Psoas muscle (tissue), 8 donors: ENCODE data around the gene ZNF444. TPM values are rescaled to one million over a fixed set of nuclear protein-coding genes. Genes with fewer than 3 reads are reported as not detected.

Experiments used
- ATAC-seq, 4 donors: fragments of 200-7000 bp; cut with Tn5 transposase; one replicate each; pipeline ENCODE4 v1.9.1; 2020; ENCODE audit warnings: moderate library complexity in 3 of 4, mild to moderate bottlenecking in 2 of 4
- DNase-seq, 2 donors: peaks; one replicate each; pipeline ENCODE4 v3.0.0-alpha.2; 2020
- H3K27ac ChIP-seq: fragments of 200-600 bp; one replicate; pipeline ENCODE4 v1.8.0; 2022
- H3K27me3 ChIP-seq, 3 donors: fragments of 200-600 bp in 1 of 3; one replicate each; pipeline versions ENCODE4 v1.6.1 to v1.8.0; 2013 to 2022; ENCODE audit warnings: low read length in 2 of 3, mild to moderate bottlenecking in 2 of 3, moderate library complexity in 1 of 3; ENCODE audit not compliant: insufficient read depth in 3 of 3
- H3K36me3 ChIP-seq, 2 donors: fragments of 200-600 bp in 1 of 2; one replicate each; pipeline versions ENCODE4 v1.6.1 to v1.8.0; 2013 to 2022; ENCODE audit warnings: low read depth in 1 of 2, mild to moderate bottlenecking in 1 of 2, moderate library complexity in 1 of 2; ENCODE audit not compliant: insufficient read depth in 1 of 2
- H3K4me1 ChIP-seq: fragments of 200-600 bp; one replicate; pipeline ENCODE4 v1.8.0; 2022
- H3K4me3 ChIP-seq: fragments of 200-600 bp; one replicate; pipeline ENCODE4 v1.8.0; 2022; ENCODE audit warnings: mild to moderate bottlenecking
- H3K9me3 ChIP-seq: fragments of 200-600 bp; one replicate; pipeline ENCODE4 v1.8.0; 2022
- WGBS, 3 donors: extraction: QIAGEN DNeasy Blood & Tissue Kit; methylation state at CpG; one replicate each; pipeline versions ENCODE4 v1.1.6 to v1.1.7; 2013; 5-methylcytosine and 5-hydroxymethylcytosine counted together
- intact Hi-C, 2 donors: fragments of 100-400 bp; cut with DNase I; formaldehyde crosslinking; loops; one replicate each; pipeline versions ENCODE4 v1.11.0 to v1.14.2; 2022
- long read RNA-seq, 2 donors: library from polyadenylated mRNA; unstranded; transcript quantifications; one replicate each; pipeline ENCODE4 v2.0.0, GENCODE V29; 2021
- polyA plus RNA-seq, 3 donors: library from polyadenylated mRNA; stranded (reverse); fragments of 200-250 nt; gene quantifications; one replicate each; pipeline ENCODE4 v1.2.3, GENCODE V29; 2013
- total RNA-seq, 4 donors: library from RNA; stranded (reverse); fragmentation: NEBNext Ultra II Directional in 2 of 4; extraction: Animal tissue kit (Norgen Biotek cat#: 25700) in 2 of 4; gene quantifications; one replicate each; pipeline versions ENCODE4 v1.2.1 to v1.2.4, GENCODE V29; 2021 to 2023
- TF ChIP-seq, protein P1 (sequence below): fragments of 200-600 bp; IDR thresholded peaks from one replicate; pipeline ENCODE4 v1.8.0; 2022; ENCODE audit warnings: antibody characterized with exemption
- donor health status: healthy with polysubstance abuse.
- donor health status: DM: no; HTN: no; CAD: no; lungs with moderate emphysema.
- donor health status: Bipolar disorder and iron deficiency.
- donor health status: healthy.
- donor health status: DM: yes; HTN: yes; CAD: no.
- donor health status: DM: no; HTN: no; CAD: no.
- donor health status: DM: no; HTN: no; CAD: no.
- donor health status: DM: yes; HTN: yes; CAD: no.

The ZNF444 gene
- total RNA-seq (10 to 100 TPM; 12.0 to 20.6 (median 16.6) TPM), polyA plus RNA-seq (10 to 100 TPM; 14.1 to 22.4 (median 14.7) TPM)
- long read RNA-seq, donor 1, full-length matches to known transcripts = 2 of 3 reads
- long read RNA-seq, donor 1, partial matches to known transcripts = 0 of 3 reads
- long read RNA-seq, donor 1, other reads (novel, unspliced or antisense) = 1 of 3 reads
- long read RNA-seq, donor 2, full-length matches to known transcripts = 9 of 14 reads
- long read RNA-seq, donor 2, partial matches to known transcripts = 2 of 14 reads
- long read RNA-seq, donor 2, other reads (novel, unspliced or antisense) = 3 of 14 reads

DNA sequence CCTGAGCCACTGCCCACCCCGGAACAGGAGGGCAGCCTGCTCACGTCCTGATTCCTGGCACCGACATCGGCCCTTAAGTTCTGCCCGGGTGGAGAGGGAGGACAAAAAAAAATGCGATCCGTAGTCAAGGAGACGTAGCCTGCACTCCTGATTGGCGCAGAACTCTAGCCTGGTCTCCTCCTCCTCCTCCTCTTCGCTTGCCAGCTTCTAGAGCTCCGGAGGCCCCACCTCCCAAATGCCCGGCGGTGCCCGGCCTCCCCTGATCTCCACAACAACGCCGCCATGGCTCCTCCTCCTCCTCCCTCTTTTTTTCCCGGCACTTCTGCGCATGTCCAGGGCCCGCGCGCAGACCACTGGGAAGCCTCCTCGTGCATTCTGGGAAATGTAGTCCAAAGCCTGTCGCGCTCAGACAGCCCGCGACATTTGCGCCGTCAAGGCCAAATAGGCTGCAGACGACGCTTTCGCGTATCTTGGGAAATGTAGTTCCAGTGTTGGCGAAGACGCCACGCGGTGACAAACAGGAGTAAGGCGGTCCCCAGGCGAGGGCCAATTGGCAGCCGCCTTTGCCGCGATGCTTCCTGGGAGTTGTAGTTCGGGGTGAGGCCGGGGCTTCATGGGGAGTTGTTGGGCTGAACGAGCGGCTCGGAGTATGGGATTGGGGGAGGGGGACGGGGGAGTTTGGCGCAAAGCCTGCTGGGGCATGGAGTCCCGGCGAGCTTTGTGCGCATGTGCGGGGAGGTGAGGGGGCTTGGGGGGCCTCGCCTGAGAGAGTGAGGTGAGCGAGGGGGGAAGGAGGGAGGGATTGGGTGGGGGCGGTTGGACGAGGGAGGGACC lies at the start of gene ZNF444:
TSS of gene ZNF444 (plus strand) at position 705 of the 834 bp plus-strand sequence. CDS start 5,625 bp downstream, outside the sequence.
- no peaks in the 10 kb centered on the region for H3K27me3 ChIP-seq
- peak within 1 kb of the TSS; percentile 86 for H3K27ac ChIP-seq
- intact Hi-C loops = loop anchor here in 1 of 2 donors (2.0 kb wide), 1 partner anchor 20 kb away; the partner anchor contains the start of gene ZNF787
- TF ChIP-seq, protein P1, sequence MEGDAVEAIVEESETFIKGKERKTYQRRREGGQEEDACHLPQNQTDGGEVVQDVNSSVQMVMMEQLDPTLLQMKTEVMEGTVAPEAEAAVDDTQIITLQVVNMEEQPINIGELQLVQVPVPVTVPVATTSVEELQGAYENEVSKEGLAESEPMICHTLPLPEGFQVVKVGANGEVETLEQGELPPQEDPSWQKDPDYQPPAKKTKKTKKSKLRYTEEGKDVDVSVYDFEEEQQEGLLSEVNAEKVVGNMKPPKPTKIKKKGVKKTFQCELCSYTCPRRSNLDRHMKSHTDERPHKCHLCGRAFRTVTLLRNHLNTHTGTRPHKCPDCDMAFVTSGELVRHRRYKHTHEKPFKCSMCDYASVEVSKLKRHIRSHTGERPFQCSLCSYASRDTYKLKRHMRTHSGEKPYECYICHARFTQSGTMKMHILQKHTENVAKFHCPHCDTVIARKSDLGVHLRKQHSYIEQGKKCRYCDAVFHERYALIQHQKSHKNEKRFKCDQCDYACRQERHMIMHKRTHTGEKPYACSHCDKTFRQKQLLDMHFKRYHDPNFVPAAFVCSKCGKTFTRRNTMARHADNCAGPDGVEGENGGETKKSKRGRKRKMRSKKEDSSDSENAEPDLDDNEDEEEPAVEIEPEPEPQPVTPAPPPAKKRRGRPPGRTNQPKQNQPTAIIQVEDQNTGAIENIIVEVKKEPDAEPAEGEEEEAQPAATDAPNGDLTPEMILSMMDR = no peak
- peak within 1 kb of the TSS; percentile 88 for H3K4me3 ChIP-seq
- H3K4me1 ChIP-seq = peaks cover 13% of the 10 kb centered on the region
- 0 to 1% (median 1%) methylated on average over 54 to 56 of the region's 56 CpGs for WGBS, 3 donors
- ATAC-seq (peak; percentile 93 to 97 (median 96)), DNase-seq (peak; percentile 98 to 99)
- no peaks in the 10 kb centered on the region for H3K36me3 ChIP-seq
- H3K9me3 ChIP-seq = no peaks in the 10 kb centered on the region

DNA sequence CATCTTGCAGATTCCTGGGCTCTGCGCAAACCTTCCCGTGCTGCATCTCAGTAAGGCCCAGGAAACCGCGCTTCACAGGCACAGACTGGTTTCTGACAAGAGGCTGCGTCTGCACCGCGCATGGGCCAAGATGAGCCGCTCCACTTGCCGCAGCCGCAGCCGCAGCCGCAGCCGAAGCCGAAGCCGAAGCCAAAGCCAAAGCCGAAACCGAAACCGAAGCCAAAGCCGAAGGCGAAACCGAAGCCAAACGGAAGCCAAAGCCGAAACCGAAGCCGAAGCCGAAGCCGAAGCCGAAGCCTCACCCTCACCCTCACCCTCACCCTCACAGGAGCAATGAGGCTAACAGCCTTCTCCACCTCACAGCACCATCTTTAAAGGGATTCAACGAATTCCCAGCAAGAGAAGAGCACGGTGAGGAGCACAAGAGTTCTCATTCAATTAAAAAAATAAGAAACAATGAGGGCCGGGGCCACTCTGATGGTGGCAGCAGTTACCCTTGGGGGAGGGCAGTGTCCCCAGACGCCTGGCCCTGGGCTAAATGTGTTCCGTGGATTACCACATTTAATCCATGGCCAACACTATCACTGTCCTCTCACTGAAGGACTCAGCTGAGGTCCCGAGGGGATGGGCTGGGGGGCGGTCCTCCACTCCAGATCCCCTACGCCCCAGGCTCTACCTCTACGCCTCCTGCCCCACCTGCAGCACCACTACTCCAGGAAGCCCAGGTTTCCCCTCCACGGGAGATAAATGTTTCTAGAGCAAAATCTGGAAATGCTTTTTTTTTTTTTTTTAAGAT lies 49.1 kb upstream of the ZNF444 start:
- WGBS, 3 donors = 77 to 88% (median 81%) methylated on average over 38 of the region's 38 CpGs
- ATAC-seq (peak in 3 of 4 donors; percentile 11 to 28 (median 26)), DNase-seq (no peak)
- Histone ChIP-seq H3K4me3 (peak overlapping the region; percentile 32), H3K4me1 (no peaks in the 10 kb centered on the region), H3K36me3 (peaks cover 0 to 12% of the 10 kb centered on the region in 2 donors), H3K27me3 (no peaks in the 10 kb centered on the region), H3K9me3 (no peaks in the 10 kb centered on the region), H3K27ac (peak overlapping the region; percentile 54)
- intact Hi-C loops = no loop called here
- TF ChIP-seq, protein P1 = no peak

DNA sequence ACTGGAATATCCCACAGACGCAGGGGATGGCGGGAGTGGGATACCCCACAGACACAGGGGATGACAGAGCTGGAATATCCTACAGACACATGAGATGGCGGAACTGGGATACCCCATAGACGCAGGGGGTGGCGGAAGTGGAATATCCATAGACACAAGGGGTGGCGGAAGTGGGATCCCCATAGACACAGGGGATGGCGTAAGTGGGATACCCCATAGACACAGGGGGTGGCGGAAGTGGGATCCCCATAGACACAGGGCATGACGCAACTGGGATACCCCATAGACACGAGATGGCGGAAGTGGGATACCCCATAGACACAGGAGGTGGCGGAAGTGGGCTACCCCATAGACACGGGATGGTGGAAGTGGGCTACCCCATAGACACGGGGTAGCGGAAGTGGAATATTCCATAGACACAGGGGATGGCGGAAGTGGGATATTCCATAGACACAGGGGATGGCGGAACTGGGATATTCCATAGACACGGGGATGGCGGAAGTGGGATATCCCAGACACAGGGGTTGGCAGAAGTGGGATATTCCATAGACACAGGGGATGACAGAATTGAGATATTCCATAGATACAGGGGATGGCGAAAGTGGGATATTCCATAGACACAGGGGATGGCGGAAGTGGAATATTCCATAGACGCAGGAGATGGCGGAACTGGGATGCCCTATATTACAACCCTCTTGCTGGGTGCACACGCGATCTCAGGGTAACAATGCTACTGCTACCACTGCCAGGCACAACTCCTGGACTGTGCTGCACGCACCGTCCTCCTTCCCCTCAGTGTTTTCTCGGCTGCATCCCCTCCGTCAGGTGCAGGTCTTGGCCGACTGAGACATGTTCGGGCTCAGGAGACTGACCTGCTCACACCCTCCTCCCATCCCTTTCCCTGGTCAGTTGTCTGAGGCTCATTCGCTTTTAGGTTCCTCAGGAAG lies 48.1 kb upstream of the ZNF444 start:
- H3K27ac ChIP-seq = no peak overlapping the region
- 98% methylated on average over 32 of the region's 32 CpGs for WGBS, 3 donors
- H3K36me3 ChIP-seq = peaks cover 0 to 12% of the 10 kb centered on the region in 2 donors
- H3K4me3 ChIP-seq = no peak overlapping the region
- TF ChIP-seq, protein P1 = no peak
- no peaks in the 10 kb centered on the region for H3K9me3 ChIP-seq
- DNase-seq (peak in 1 of 2 donors; percentile 22), ATAC-seq (no peak)
- no peaks in the 10 kb centered on the region for H3K4me1 ChIP-seq
- intact Hi-C loops = no loop called here
- H3K27me3 ChIP-seq = no peaks in the 10 kb centered on the region

DNA sequence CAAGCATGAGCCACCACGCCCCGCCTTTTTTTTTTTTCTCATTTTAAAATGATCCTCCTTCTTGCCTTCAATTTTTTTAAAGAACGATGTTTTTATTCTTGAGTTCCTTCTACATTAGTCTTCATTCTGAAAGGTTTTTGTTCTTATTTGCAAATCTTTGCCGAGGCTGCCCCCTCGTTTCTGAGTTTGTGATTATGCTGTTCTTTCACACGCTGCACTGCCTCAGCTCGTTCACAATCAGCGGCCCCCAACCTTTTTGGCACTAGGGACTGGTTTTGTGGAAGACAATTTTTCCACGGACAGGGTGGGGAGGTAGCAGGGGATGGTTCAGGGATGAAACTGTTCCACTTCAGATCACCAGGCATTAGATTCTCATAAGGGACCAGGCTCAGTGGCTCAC lies 46.6 kb upstream of the ZNF444 start:
- 76 to 83% (median 82%) methylated on average over 9 of the region's 9 CpGs for WGBS, 3 donors
- H3K4me3 ChIP-seq = no peak overlapping the region
- TF ChIP-seq, protein P1 = no peak
- DNase-seq (no peak), ATAC-seq (no peak)
- no peaks in the 10 kb centered on the region for H3K4me1 ChIP-seq
- no peaks in the 10 kb centered on the region for H3K9me3 ChIP-seq
- peaks cover 0 to 6% of the 10 kb centered on the region in 2 donors for H3K36me3 ChIP-seq
- no peak overlapping the region for H3K27ac ChIP-seq
- intact Hi-C loops = no loop called here
- no peaks in the 10 kb centered on the region for H3K27me3 ChIP-seq
